PFSK-1 (cell line): ENCODE results near the gene EFHD2.

ENCODE experiments used
- FOXP2 ChIP-seq: optimal IDR thresholded peaks from 2 replicates; pipeline ENCODE3; 2011; ENCODE audit warnings: borderline replicate concordance, control low read depth, inconsistent platforms; ENCODE audit not compliant: insufficient read depth; ENCODE audit errors: extremely low read length, extremely low read depth
- POLR2AphosphoS5 ChIP-seq: IDR thresholded peaks from 2 replicates; pipeline ENCODE4 v1.6.1; 2012; ENCODE audit warnings: low read depth, mild to moderate bottlenecking, control low read depth, low read length, moderate library complexity
- SIN3A ChIP-seq: IDR thresholded peaks from 2 replicates; pipeline ENCODE4 v1.6.1; 2012; ENCODE audit warnings: mild to moderate bottlenecking, low read length, moderate library complexity, borderline replicate concordance; ENCODE audit not compliant: insufficient read depth
- TAF1 ChIP-seq: IDR thresholded peaks from 2 replicates; pipeline ENCODE4 v1.6.1; 2012; ENCODE audit warnings: low read length, control low read depth, borderline replicate concordance; ENCODE audit not compliant: insufficient read depth
- TF ChIP-seq, protein P1 (sequence below), 2 experiments: IDR thresholded peaks; 2 replicates each; pipeline versions ENCODE4 v1.6.1 to v1.8.0; 2011 to 2012; ENCODE audit warnings: low read depth in 2 of 2, low read length in 2 of 2, control low read depth in 1 of 2, inconsistent platforms in 1 of 2, mild to moderate bottlenecking in 1 of 2, moderate library complexity in 1 of 2; ENCODE audit not compliant: insufficient read depth in 1 of 2

Gene EFHD2

GRCh38 chr1:15399710-15400109 lies 10.0 kb upstream of the EFHD2 start:
- no peak for TF ChIP-seq SIN3A
- TF ChIP-seq TAF1 = no peak
- TF ChIP-seq, protein P1, sequence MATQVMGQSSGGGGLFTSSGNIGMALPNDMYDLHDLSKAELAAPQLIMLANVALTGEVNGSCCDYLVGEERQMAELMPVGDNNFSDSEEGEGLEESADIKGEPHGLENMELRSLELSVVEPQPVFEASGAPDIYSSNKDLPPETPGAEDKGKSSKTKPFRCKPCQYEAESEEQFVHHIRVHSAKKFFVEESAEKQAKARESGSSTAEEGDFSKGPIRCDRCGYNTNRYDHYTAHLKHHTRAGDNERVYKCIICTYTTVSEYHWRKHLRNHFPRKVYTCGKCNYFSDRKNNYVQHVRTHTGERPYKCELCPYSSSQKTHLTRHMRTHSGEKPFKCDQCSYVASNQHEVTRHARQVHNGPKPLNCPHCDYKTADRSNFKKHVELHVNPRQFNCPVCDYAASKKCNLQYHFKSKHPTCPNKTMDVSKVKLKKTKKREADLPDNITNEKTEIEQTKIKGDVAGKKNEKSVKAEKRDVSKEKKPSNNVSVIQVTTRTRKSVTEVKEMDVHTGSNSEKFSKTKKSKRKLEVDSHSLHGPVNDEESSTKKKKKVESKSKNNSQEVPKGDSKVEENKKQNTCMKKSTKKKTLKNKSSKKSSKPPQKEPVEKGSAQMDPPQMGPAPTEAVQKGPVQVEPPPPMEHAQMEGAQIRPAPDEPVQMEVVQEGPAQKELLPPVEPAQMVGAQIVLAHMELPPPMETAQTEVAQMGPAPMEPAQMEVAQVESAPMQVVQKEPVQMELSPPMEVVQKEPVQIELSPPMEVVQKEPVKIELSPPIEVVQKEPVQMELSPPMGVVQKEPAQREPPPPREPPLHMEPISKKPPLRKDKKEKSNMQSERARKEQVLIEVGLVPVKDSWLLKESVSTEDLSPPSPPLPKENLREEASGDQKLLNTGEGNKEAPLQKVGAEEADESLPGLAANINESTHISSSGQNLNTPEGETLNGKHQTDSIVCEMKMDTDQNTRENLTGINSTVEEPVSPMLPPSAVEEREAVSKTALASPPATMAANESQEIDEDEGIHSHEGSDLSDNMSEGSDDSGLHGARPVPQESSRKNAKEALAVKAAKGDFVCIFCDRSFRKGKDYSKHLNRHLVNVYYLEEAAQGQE (IDR thresholded peaks at IDR 0.05; ENCODE audit: insufficient read depth in 1 of 2, low read depth in 2 of 2, low read length in 2 of 2) = no peak
- TF ChIP-seq POLR2AphosphoS5 = no peak
- TF ChIP-seq FOXP2 = no peak

DNA sequence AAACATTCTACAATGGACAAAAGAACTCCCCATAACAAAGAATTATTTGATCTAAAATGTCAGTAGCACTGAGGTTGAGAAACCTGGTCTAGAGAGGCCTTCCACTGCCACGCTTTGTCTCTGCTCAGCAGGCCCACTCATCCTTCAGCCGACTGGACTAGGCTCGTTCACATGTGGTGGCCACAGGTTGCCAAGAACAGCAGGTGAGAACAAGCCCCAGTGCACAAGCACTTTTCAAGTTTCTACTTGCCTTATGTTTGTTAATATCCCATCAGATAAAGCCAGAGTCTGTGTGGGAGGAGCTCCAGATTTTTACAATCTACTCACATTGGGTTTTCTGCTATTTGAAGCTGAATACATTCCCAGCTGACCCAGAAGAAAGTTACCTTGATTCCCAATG lies 9.1 kb upstream of the EFHD2 start:
- TF ChIP-seq POLR2AphosphoS5 = no peak

DNA sequence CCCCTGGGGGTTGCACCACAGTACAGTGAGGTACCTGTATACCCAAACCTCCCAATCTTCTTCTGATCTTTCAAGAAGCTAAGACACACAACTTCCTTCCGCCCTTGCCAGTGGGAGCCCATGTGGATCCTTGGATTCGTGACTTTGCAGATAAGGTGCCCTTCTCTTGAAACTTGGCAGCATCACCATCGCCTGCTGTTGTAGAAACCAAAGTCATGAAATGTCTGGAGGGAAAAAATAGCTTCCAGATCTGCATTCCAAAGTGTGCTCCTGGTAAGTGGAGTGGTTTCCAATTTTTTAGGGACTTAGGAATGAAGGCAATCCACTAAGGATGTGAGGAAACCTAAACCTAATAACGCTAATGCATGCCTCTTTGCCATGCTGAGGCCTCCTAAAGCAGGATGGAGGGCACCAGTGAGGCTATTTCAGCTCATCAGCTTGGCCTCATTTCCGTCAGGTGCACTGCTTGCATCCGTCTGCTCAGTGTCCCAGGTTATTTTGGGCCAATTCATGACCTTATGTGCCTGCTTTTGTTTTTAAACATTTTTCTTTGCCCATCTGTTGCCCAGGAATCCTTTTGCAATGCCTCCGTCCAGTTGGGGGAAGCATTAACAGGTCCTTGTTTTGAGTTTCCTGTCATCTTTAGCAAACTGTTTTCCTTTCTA lies 8.2 kb upstream of the EFHD2 start:
- TF ChIP-seq SIN3A (no peak), POLR2AphosphoS5 (no peak), FOXP2 (no peak), TAF1 (no peak)
- TF ChIP-seq, protein P1 (IDR thresholded peaks at IDR 0.05; ENCODE audit: insufficient read depth in 1 of 2, low read depth in 2 of 2, low read length in 2 of 2) = no peak

GRCh38 chr1:15402809-15403450 lies 6.8 kb upstream of the EFHD2 start:
- TF ChIP-seq, protein P1 (IDR thresholded peaks at IDR 0.05; ENCODE audit: insufficient read depth in 1 of 2, low read depth in 2 of 2, low read length in 2 of 2) = no peak
- no peak for TF ChIP-seq FOXP2
- TF ChIP-seq TAF1 = no peak
- TF ChIP-seq SIN3A = no peak
- TF ChIP-seq POLR2AphosphoS5 = no peak

DNA sequence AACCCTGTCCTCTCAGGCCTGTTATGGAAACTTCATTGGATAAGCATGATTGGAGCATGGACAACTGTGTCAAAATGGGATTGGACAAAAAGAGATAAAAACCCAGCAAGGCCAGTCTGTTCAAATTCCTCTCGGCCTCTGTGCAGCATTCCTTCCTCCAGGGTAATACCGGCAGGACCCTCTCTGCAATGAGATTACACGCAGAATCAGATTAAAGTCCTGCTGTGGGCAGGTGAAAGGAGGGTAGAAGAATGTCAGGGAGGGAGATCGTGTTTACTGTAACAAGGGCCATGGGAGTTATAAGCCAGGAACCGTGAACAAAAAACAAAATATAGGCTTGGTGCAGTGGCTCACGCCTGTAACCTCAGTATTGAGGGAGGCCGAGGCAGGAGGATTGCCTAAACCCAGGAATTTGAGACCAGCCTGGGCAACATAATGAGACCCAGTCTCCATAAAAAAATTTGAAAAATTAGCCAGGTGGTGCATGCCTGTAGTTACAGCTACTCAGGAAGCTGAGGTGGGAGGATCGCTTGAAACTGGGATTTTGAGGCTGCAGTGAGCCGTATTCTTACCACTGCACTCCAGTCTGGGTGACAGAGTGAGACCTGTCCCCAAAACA lies 5.6 kb upstream of the EFHD2 start:
- TF ChIP-seq SIN3A = no peak
- no peak for TF ChIP-seq TAF1
- TF ChIP-seq, protein P1 (IDR thresholded peaks at IDR 0.05; ENCODE audit: insufficient read depth in 1 of 2, low read depth in 2 of 2, low read length in 2 of 2) = no peak
- TF ChIP-seq POLR2AphosphoS5 = no peak
- TF ChIP-seq FOXP2 = no peak
